BLaER1 (cell line): ENCODE results near the gene TPP1.

ENCODE experiments used
- H3K27ac ChIP-seq: shearing (Covaris generic); formaldehyde crosslinking; 2 replicates; pipeline ENCODE4 v1.8.1; 2022
- H3K27me3 ChIP-seq: shearing (Covaris generic); formaldehyde crosslinking; 2 replicates; pipeline ENCODE4 v1.8.1; 2022
- H3K36me3 ChIP-seq: shearing (Covaris generic); formaldehyde crosslinking; 2 replicates; pipeline ENCODE4 v1.8.1; 2022
- H3K4me1 ChIP-seq: shearing (Covaris generic); formaldehyde crosslinking; 2 replicates; pipeline ENCODE4 v1.8.1; 2022
- H3K4me2 ChIP-seq: shearing (Covaris generic); formaldehyde crosslinking; 2 replicates; pipeline ENCODE4 v1.8.1; 2022
- H3K4me3 ChIP-seq: shearing (Covaris generic); formaldehyde crosslinking; 2 replicates; pipeline ENCODE4 v1.8.1; 2022
- H3K9ac ChIP-seq: shearing (Covaris generic); formaldehyde crosslinking; 2 replicates; pipeline ENCODE4 v1.8.1; 2022
- H3K9me3 ChIP-seq: shearing (Covaris generic); formaldehyde crosslinking; 2 replicates; pipeline ENCODE4 v1.8.1; 2022
- H4K20me1 ChIP-seq: shearing (Covaris generic); formaldehyde crosslinking; 2 replicates; pipeline ENCODE4 v1.8.1; 2022
- Cebpa-rat ChIP-seq: shearing (Covaris generic); IDR thresholded peaks from 2 replicates; pipeline ENCODE4 v1.8.1; 2022

TPP1 gene

GRCh38 chr11:6622261-6623171 lies 3.3 kb upstream of the TPP1 start:
- Histone ChIP-seq H3K4me2 (peak overlapping the region; percentile 28), H3K36me3 (peaks cover 52% of the 10 kb centered on the region), H4K20me1 (no peaks in the 10 kb centered on the region), H3K27ac (peak overlapping the region; percentile 20; the same call in 1 of the 2 replicates), H3K9me3 (no peaks in the 10 kb centered on the region), H3K27me3 (no peaks in the 10 kb centered on the region), H3K4me3 (no peak overlapping the region), H3K9ac (no peak overlapping the region), H3K4me1 (peaks cover 37% of the 10 kb centered on the region)
- TF ChIP-seq Cebpa-rat: no peak

- Histone ChIP-seq H4K20me1 (no peaks in the 10 kb centered on the region), H3K4me1 (peaks cover 40% of the 10 kb centered on the region), H3K4me2 (peak overlapping the region; percentile 28), H3K9me3 (no peaks in the 10 kb centered on the region), H3K4me3 (no peak overlapping the region), H3K36me3 (peaks cover 49% of the 10 kb centered on the region), H3K27ac (no peak overlapping the region), H3K9ac (no peak overlapping the region), H3K27me3 (no peaks in the 10 kb centered on the region)
- TF ChIP-seq Cebpa-rat: no peak
Measured at GRCh38 chr11:6621711-6622211, 2.5 kb upstream of the TPP1 start.

GRCh38 chr11:6620636-6621035 lies 1.4 kb upstream of the TPP1 start:
- no peaks in the 10 kb centered on the region for H3K27me3 ChIP-seq
- no peak overlapping the region for H3K4me3 ChIP-seq
- no peak for TF ChIP-seq Cebpa-rat
- no peaks in the 10 kb centered on the region for H4K20me1 ChIP-seq
- no peak overlapping the region for H3K27ac ChIP-seq
- no peaks in the 10 kb centered on the region for H3K9me3 ChIP-seq
- no peak overlapping the region for H3K4me2 ChIP-seq
- H3K9ac ChIP-seq: no peak overlapping the region
- H3K4me1 ChIP-seq: peaks cover 40% of the 10 kb centered on the region
- peaks cover 49% of the 10 kb centered on the region for H3K36me3 ChIP-seq

GRCh38 chr11:6618117-6619003 lies 862 bp downstream of the TPP1 start:
- H3K27ac ChIP-seq: peak overlapping the region; percentile 84
- peaks cover 44% of the 10 kb centered on the region for H3K36me3 ChIP-seq
- no peaks in the 10 kb centered on the region for H3K9me3 ChIP-seq
- peak overlapping the region; percentile 81 for H3K4me3 ChIP-seq
- no peaks in the 10 kb centered on the region for H3K27me3 ChIP-seq
- no peak for TF ChIP-seq Cebpa-rat
- H3K9ac ChIP-seq: peak overlapping the region; percentile 90
- no peaks in the 10 kb centered on the region for H4K20me1 ChIP-seq
- H3K4me1 ChIP-seq: peaks cover 43% of the 10 kb centered on the region
- peak overlapping the region; percentile 98 for H3K4me2 ChIP-seq

- Histone ChIP-seq H3K4me2 (peak overlapping the region; percentile 98), H3K9ac (no peak overlapping the region), H3K27me3 (no peaks in the 10 kb centered on the region), H3K27ac (no peak overlapping the region), H3K4me3 (no peak overlapping the region), H4K20me1 (no peaks in the 10 kb centered on the region), H3K9me3 (no peaks in the 10 kb centered on the region), H3K4me1 (peaks cover 44% of the 10 kb centered on the region), H3K36me3 (peaks cover 34% of the 10 kb centered on the region)
- TF ChIP-seq Cebpa-rat: no peak
Measured at GRCh38 chr11:6617315-6617781, 1.9 kb downstream of the TPP1 start.

GRCh38 chr11:6616596-6617250 lies 2.5 kb downstream of the TPP1 start:
- Histone ChIP-seq H4K20me1 (peaks cover 2% of the 10 kb centered on the region; the same call in 1 of the 2 replicates), H3K27me3 (no peaks in the 10 kb centered on the region), H3K36me3 (peaks cover 33% of the 10 kb centered on the region), H3K4me1 (peaks cover 37% of the 10 kb centered on the region), H3K9me3 (no peaks in the 10 kb centered on the region), H3K27ac (no peak overlapping the region), H3K4me2 (no peak overlapping the region), H3K9ac (no peak overlapping the region), H3K4me3 (no peak overlapping the region)
- TF ChIP-seq Cebpa-rat: no peak

- Histone ChIP-seq H3K4me1 (peaks cover 40% of the 10 kb centered on the region), H3K4me3 (no peak overlapping the region), H3K9ac (no peak overlapping the region), H3K27ac (no peak overlapping the region), H4K20me1 (peaks cover 8% of the 10 kb centered on the region; the same call in 1 of the 2 replicates), H3K27me3 (no peaks in the 10 kb centered on the region; the same call in 1 of the 2 replicates), H3K36me3 (peaks cover 34% of the 10 kb centered on the region), H3K4me2 (no peak overlapping the region), H3K9me3 (no peaks in the 10 kb centered on the region)
- TF ChIP-seq Cebpa-rat: no peak
Measured at GRCh38 chr11:6615882-6616585, 3.2 kb downstream of the TPP1 start.

- no peaks in the 10 kb centered on the region for H3K9me3 ChIP-seq
- peaks cover 45% of the 10 kb centered on the region for H3K4me1 ChIP-seq
- H3K36me3 ChIP-seq: peaks cover 44% of the 10 kb centered on the region
- no peak for TF ChIP-seq Cebpa-rat
- no peak overlapping the region for H3K9ac ChIP-seq
- no peak overlapping the region for H3K27ac ChIP-seq
- H4K20me1 ChIP-seq: peaks cover 15% of the 10 kb centered on the region; the same call in 1 of the 2 replicates
- H3K4me3 ChIP-seq: no peak overlapping the region
- no peaks in the 10 kb centered on the region; the same call in 1 of the 2 replicates for H3K27me3 ChIP-seq
- no peak overlapping the region for H3K4me2 ChIP-seq
Measured at GRCh38 chr11:6615046-6615445, 4.2 kb downstream of the TPP1 start.
